Kidney (tissue), 14 donors: Measurements from ENCODE around the gene SLC28A1. TPM values are rescaled to one million over a fixed set of nuclear protein-coding genes. Genes with fewer than 3 reads are reported as not detected.
"Not testable (repeated sequence)": the region's sequence is repeated elsewhere in the genome, so short reads cannot be mapped to it uniquely, and the experiment has no call there.

ENCODE experiments used
- DNase-seq, 5 donors: peaks; one replicate each; pipeline ENCODE4 v3.0.0-alpha.2; 2013 to 2020
- FAIRE-seq: peaks from 2 replicates; lab custom pipeline; 2012; peaks lifted over from hg19 to GRCh38; lab: Jason Lieb, UNC
- H3K27ac ChIP-seq, 2 donors: one replicate each; pipeline ENCODE4 v1.7.0; 2013; ENCODE audit warnings: low read depth in 2 of 2, low read length in 2 of 2, inconsistent platforms in 1 of 2
- H3K27me3 ChIP-seq: one replicate; pipeline ENCODE4 v1.7.1; 2013; ENCODE audit warnings: low read length, inconsistent platforms; ENCODE audit not compliant: control insufficient read depth, insufficient read depth
- H3K36me3 ChIP-seq, 3 donors: one replicate each; pipeline versions ENCODE4 v1.7.0 to v1.7.1; 2013; ENCODE audit warnings: low read length in 3 of 3, control low read depth in 1 of 3, inconsistent platforms in 1 of 3; ENCODE audit not compliant: insufficient read depth in 3 of 3, control insufficient read depth in 2 of 3
- H3K4me1 ChIP-seq, 3 donors: one replicate each; pipeline versions ENCODE4 v1.7.0 to v1.7.1; 2013; ENCODE audit warnings: low read length in 3 of 3, inconsistent platforms in 1 of 3, low read depth in 1 of 3; ENCODE audit not compliant: control insufficient read depth in 2 of 3, insufficient read depth in 2 of 3
- H3K4me3 ChIP-seq, 3 donors: one replicate each; pipeline versions ENCODE4 v1.7.0 to v1.8.1; 2013; ENCODE audit warnings: low read length in 3 of 3, control low read depth in 1 of 3, inconsistent platforms in 1 of 3
- H3K9ac ChIP-seq, 3 donors: one replicate each; pipeline versions ENCODE4 v1.7.0 to v1.7.1; 2013; ENCODE audit warnings: low read length in 3 of 3, control low read depth in 1 of 3, inconsistent platforms in 1 of 3
- H3K9me3 ChIP-seq, 3 donors: one replicate each; pipeline versions ENCODE4 v1.7.0 to v1.7.1; 2013; ENCODE audit warnings: low read length in 3 of 3, control low read depth in 1 of 3, inconsistent platforms in 1 of 3; ENCODE audit not compliant: control insufficient read depth in 2 of 3, insufficient read depth in 1 of 3
- intact Hi-C: fragments of 100-400 bp; cut with DNase I; formaldehyde crosslinking; loops from one replicate; pipeline ENCODE4 v1.11.1; 2022
- polyA plus RNA-seq: library from polyadenylated mRNA; stranded (reverse); fragments of 350-450 nt; fragmentation: Illumina TruSeq; extraction: RNeasy Lipid Tissue Mini Kit (QIAGEN cat#74804); gene quantifications from one replicate; pipeline ENCODE4 v1.2.3, GENCODE V29; 2014; ENCODE audit warnings: low read depth, low replicate concordance; ENCODE audit not compliant: insufficient read depth
- total RNA-seq: library from RNA; stranded (reverse); fragmentation: NEBNext Ultra II Directional; extraction: Animal tissue kit (Norgen Biotek cat#: 25700); gene quantifications from one replicate; pipeline ENCODE4 v1.2.1, GENCODE V29; 2021
- TF ChIP-seq, protein P1 (sequence below): IDR thresholded peaks from 3 replicates; pipeline ENCODE4 v1.5.1; 2012; ENCODE audit warnings: mild to moderate bottlenecking, moderate library complexity, borderline replicate concordance; ENCODE audit not compliant: insufficient read depth; ENCODE audit errors: extremely low read depth
- donor health status: control.
- donor health status: control.
- donor health status: control.
- donor health status: control.
- donor health status: control.
- donor health status: DM: yes; HTN: yes; CAD: no.
- donor health status: Normal renal cell carcinoma (clear cell type).

The SLC28A1 gene
- total and polyA plus RNA-seq, 2 donors from 2014 or later = 12.8 to 51.2 TPM

DNA sequence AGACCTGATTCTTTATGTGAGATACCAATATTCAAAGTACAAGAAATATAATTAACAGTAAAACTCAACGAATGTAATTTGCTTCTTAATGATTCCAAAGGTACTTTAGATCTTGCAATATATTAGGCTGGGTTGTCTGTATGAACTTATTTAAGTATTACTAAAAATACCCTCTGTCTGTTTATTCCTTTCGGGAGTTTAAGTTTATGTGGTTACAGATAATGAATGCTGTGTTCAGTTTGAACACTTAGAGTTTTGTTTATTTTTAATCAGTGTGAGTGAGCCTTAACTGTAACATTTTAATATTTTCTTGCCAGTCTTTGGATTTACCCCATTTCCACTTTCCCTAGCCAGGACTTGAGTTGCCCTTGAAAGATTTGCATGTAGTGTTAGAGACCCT lies 100.7 kb downstream of the SLC28A1 start:
- Histone ChIP-seq H3K4me3 (no peak overlapping the region), H3K4me1 (peaks cover 0 to 17% (median 13%) of the 10 kb centered on the region in 3 donors), H3K27me3 (no peaks in the 10 kb centered on the region), H3K9ac (no peak overlapping the region), H3K36me3 (no peaks in the 10 kb centered on the region), H3K27ac (no peak overlapping the region), H3K9me3 (no peaks in the 10 kb centered on the region)
- DNase-seq (no peak), FAIRE-seq (no peak)
- intact Hi-C loops = no loop called here
- TF ChIP-seq, protein P1, sequence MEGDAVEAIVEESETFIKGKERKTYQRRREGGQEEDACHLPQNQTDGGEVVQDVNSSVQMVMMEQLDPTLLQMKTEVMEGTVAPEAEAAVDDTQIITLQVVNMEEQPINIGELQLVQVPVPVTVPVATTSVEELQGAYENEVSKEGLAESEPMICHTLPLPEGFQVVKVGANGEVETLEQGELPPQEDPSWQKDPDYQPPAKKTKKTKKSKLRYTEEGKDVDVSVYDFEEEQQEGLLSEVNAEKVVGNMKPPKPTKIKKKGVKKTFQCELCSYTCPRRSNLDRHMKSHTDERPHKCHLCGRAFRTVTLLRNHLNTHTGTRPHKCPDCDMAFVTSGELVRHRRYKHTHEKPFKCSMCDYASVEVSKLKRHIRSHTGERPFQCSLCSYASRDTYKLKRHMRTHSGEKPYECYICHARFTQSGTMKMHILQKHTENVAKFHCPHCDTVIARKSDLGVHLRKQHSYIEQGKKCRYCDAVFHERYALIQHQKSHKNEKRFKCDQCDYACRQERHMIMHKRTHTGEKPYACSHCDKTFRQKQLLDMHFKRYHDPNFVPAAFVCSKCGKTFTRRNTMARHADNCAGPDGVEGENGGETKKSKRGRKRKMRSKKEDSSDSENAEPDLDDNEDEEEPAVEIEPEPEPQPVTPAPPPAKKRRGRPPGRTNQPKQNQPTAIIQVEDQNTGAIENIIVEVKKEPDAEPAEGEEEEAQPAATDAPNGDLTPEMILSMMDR = no peak

DNA sequence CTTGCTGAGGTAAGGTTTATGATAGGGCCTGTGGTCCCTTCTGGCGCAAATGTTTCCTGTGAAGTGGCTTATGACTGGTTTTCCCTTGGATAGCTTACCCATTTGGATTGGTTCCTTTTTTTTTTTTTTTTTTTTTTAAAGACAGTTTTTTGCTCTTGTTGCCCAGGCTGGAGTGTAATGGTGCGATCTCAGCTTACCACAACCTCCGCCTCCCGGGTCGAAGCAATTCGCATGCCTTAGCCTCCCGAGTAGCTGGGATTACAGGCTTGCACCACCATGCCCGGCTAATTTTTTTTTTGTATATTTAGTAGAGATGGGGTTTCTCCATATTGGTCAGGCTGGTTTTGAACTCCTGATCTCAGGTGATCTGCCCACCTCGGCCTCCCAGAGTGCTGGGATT lies 102.9 kb downstream of the SLC28A1 start:
- H3K9ac ChIP-seq, H3K27ac ChIP-seq, DNase-seq, H3K27me3 ChIP-seq, H3K36me3 ChIP-seq, FAIRE-seq, H3K4me3 ChIP-seq, intact Hi-C loops, H3K9me3 ChIP-seq: not testable (repeated sequence)
- H3K4me1 ChIP-seq = peaks cover 0 to 18% (median 17%) of the 10 kb centered on the region in 3 donors

DNA sequence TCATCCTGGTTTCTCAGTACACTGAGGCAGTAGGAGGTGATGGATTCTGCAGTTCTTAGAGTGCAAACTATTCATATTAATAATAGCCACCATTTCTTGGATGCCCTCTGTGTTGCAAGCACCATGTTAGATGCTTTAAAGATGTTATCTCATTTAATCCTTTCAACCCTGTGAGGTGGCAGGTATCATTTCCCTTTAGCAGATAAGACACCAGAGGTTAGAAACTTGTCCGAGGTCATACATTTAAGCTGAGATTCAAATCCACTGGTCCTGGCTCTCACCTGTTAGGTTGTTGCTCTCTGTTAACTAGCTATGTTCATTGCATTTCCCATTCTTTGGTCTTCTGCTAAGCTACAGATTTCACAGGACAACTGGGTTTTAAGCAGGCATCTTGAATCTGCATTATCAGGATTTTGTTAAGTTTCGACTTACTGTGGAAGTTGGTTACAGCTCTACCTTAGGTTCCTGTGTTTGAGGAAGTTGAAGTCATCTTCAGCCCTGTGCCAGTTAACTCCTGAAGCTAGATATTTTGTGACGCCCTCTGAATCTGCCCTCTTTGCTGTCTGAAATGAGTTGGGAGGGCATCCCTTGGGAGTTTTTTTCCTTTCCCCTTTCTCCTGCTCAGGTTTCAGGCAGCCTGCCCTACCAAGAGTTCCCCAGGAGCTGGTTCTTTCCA lies 103.6 kb downstream of the SLC28A1 start:
- TF ChIP-seq, protein P1 = no peak
- no peak for FAIRE-seq
- Histone ChIP-seq H3K27me3 (no peaks in the 10 kb centered on the region), H3K9ac (no peak overlapping the region), H3K4me3 (no peak overlapping the region), H3K36me3 (no peaks in the 10 kb centered on the region), H3K4me1 (peaks cover 0 to 18% (median 17%) of the 10 kb centered on the region in 3 donors), H3K27ac (no peak overlapping the region), H3K9me3 (no peaks in the 10 kb centered on the region)
- no peak for DNase-seq
- intact Hi-C loops = no loop called here

DNA sequence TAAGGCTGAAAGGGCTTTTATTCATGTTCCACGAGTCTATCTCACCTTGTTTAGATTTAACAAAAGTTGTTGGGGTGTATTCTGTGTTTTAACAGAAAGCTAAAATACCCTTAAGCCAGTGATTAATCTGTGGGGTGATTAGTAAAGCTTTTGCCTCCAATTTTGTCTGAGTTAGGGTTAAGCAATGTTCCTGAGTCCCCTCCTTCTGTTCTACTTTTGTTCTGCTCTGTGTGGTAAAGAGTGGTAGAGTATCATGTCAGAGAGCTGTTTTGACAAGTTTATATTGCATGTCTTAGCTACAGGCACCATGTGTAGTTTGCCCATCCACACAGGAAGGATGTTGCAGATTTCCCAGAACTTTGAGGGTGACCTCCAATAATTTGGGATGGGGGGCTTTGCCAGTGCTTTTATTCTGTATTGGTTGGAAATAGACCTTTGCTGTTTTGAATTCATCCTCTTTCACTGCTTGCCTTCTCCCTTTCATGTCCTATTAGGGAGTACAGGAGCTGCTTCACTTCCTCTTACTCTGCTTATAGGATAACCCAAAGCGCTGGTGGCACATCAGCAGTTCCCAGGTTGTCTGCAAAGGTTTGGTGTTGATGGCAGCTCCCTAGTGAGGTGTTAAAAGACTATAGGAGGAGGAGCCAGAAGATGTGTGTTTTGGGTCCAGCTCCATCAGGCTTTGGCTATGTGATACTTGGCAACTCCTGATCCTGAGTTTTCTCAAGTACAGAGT lies 104.6 kb downstream of the SLC28A1 start:
- no peak overlapping the region for H3K27ac ChIP-seq
- H3K4me1 ChIP-seq = peaks cover 0 to 18% (median 17%) of the 10 kb centered on the region in 3 donors
- TF ChIP-seq, protein P1 = no peak
- no peak overlapping the region for H3K9ac ChIP-seq
- DNase-seq = no peak
- no peaks in the 10 kb centered on the region for H3K36me3 ChIP-seq
- no peak for FAIRE-seq
- H3K27me3 ChIP-seq = no peaks in the 10 kb centered on the region
- H3K9me3 ChIP-seq = no peaks in the 10 kb centered on the region
- H3K4me3 ChIP-seq = no peak overlapping the region
- intact Hi-C loops = no loop called here
